GM06990 (cell line): ENCODE results near the gene ZMAT5.

Experiments
- DNase-seq: peaks from one replicate; pipeline ENCODE4 v3.0.0-alpha.2; 2011; ENCODE audit not compliant: insufficient read length; ENCODE audit errors: extremely low read depth
- H3K27me3 ChIP-seq: replicated peaks from 2 replicates; pipeline ENCODE4 v1.6.0; 2011; ENCODE audit warnings: low read length; ENCODE audit not compliant: control insufficient read depth, insufficient read depth
- H3K36me3 ChIP-seq: 2 replicates; pipeline ENCODE4 v1.5.1; 2011; ENCODE audit warnings: low read length; ENCODE audit not compliant: control insufficient read depth, insufficient read depth
- H3K4me3 ChIP-seq: replicated peaks from 2 replicates; pipeline ENCODE4 v1.5.1; 2011; ENCODE audit warnings: low read depth, mild to moderate bottlenecking, control low read depth, low read length
- TF ChIP-seq, protein P1 (sequence below): IDR thresholded peaks from 2 replicates; pipeline ENCODE4 v1.5.1; 2011; ENCODE audit warnings: low read length, control low read depth, mild to moderate bottlenecking, inconsistent platforms; ENCODE audit not compliant: insufficient read depth, poor library complexity, severe bottlenecking

Gene ZMAT5

DNA sequence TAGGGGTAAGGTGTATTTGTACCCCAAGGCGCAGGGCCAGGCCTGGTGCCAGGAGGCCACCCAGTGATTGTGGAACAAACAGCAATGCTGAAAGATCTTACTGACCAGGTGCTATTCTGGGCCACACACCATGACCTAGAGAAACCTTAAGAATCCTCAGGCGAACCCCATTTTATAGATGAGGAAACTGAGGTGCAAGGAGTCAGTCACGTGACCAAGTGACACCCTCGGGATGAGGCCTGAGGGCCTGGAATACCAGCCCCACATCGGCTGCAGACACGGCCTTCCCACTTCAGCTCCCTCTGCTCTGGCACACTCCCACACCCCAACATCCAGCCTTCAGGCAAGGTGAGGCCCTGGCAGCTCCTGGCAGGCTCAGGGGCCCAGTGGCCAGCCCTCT lies 33.9 kb downstream of the ZMAT5 start:
- H3K4me3 ChIP-seq = no peak overlapping the region
- H3K27me3 ChIP-seq = no peaks in the 10 kb centered on the region
- no peak for DNase-seq
- H3K36me3 ChIP-seq = no peaks in the 10 kb centered on the region; the same call in none of the 2 replicates
- TF ChIP-seq, protein P1, sequence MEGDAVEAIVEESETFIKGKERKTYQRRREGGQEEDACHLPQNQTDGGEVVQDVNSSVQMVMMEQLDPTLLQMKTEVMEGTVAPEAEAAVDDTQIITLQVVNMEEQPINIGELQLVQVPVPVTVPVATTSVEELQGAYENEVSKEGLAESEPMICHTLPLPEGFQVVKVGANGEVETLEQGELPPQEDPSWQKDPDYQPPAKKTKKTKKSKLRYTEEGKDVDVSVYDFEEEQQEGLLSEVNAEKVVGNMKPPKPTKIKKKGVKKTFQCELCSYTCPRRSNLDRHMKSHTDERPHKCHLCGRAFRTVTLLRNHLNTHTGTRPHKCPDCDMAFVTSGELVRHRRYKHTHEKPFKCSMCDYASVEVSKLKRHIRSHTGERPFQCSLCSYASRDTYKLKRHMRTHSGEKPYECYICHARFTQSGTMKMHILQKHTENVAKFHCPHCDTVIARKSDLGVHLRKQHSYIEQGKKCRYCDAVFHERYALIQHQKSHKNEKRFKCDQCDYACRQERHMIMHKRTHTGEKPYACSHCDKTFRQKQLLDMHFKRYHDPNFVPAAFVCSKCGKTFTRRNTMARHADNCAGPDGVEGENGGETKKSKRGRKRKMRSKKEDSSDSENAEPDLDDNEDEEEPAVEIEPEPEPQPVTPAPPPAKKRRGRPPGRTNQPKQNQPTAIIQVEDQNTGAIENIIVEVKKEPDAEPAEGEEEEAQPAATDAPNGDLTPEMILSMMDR = no peak

GRCh38 chr22:29731058-29731850 lies 35.6 kb downstream of the ZMAT5 start:
- Histone ChIP-seq H3K36me3 (no peaks in the 10 kb centered on the region; the same call in none of the 2 replicates), H3K27me3 (no peaks in the 10 kb centered on the region), H3K4me3 (no peak overlapping the region)
- no peak for DNase-seq
- TF ChIP-seq, protein P1 = no peak

DNA sequence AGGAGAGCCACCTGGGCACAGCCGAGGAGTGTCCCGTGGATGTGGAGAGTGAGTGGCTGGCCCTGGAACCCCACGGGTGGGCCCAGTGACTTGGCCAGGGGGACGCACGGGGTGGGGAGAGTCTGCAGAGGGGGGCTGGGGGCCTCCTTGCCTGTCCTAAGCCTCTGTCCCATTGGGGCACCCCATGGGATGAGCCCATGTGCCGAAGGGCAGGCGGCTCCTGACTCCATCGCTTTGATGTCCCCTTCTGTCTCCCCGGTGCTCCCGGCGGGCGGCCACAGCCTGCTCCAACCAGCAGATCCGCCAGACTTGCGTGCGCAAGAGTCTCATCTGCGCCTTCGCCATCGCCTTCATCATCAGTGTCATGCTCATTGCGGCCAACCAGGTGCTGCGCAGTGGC lies 37.6 kb downstream of the ZMAT5 start:
- no peaks in the 10 kb centered on the region; the same call in 1 of the 2 replicates for H3K27me3 ChIP-seq
- H3K36me3 ChIP-seq = no peaks in the 10 kb centered on the region
- TF ChIP-seq, protein P1 = no peak
- H3K4me3 ChIP-seq = no peak overlapping the region
- no peak for DNase-seq

- H3K36me3 ChIP-seq = no peaks in the 10 kb centered on the region
- H3K4me3 ChIP-seq = no peak overlapping the region
- DNase-seq = no peak
- H3K27me3 ChIP-seq = no peaks in the 10 kb centered on the region; the same call in 1 of the 2 replicates
- TF ChIP-seq, protein P1 = peak; percentile 61
Observed at GRCh38 chr22:29727131-29727523, 39.7 kb downstream of the ZMAT5 start.

- TF ChIP-seq, protein P1 = no peak
- Histone ChIP-seq H3K36me3 (no peaks in the 10 kb centered on the region), H3K27me3 (no peaks in the 10 kb centered on the region; the same call in 1 of the 2 replicates), H3K4me3 (no peak overlapping the region)
- no peak for DNase-seq
Observed at GRCh38 chr22:29726512-29727130, 40.2 kb downstream of the ZMAT5 start.
